Activated CD8-positive, alpha-beta memory T cell treated with anti-CD3 and anti-CD28 coated beads for 36 hours (primary cell): ENCODE measurements around the gene LRFN2. TPM values are rescaled to one million over a fixed set of nuclear protein-coding genes. Genes with fewer than 3 reads are reported as not detected.

Experiments used
- CTCF ChIA-PET: fragments of 350-600 bp; sonication (Branson Sonifier 250); formaldehyde crosslinking; loops from one replicate; lab custom pipeline; 2021; ENCODE audit warnings: antibody characterized with exemption; lab: Charles Lee
- POLR2A ChIA-PET: fragments of 350-600 bp; sonication (Branson Sonifier 250); formaldehyde crosslinking; loops from one replicate; lab custom pipeline; 2021; ENCODE audit warnings: antibody characterized with exemption; lab: Charles Lee
- total RNA-seq, 2 experiments: library from RNA; stranded (reverse); gene quantifications; one replicate each; pipeline ENCODE4 v1.2.3, GENCODE V29; 2021

LRFN2 gene
- total RNA-seq, 2 experiments from 2014 or later = not detected

GRCh38 chr6:40394381-40394780 lies 192.8 kb downstream of the LRFN2 start:
- CTCF ChIA-PET = no interaction called here
- POLR2A ChIA-PET = no interaction called here

- CTCF ChIA-PET = no interaction called here
- POLR2A ChIA-PET = no interaction called here
Observed at GRCh38 chr6:40393641-40394040, 193.5 kb downstream of the LRFN2 start.

DNA sequence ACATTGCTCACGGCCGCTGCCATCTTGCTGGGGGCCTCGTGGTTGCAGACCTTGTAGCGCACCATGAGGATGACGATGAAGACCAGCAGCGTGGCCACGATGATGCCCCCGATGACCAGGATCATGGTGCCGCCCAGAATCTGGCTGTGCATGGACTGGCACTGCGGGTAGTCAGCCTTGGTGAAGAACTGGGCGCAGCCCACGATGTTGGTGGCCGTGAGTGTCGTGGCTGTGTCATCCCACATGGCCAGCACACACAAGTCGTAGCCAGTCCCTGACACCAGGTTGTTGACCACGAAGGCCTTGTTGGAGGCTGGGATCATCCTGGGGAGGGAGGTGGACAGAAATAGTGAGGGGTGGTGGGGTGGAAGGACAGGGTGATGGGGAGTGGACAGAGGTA lies 194.6 kb downstream of the LRFN2 start:
- CTCF ChIA-PET = no interaction called here
- POLR2A ChIA-PET = no interaction called here

GRCh38 chr6:40391851-40392517 lies 195.2 kb downstream of the LRFN2 start:
- POLR2A ChIA-PET = no interaction called here
- CTCF ChIA-PET = no interaction called here

GRCh38 chr6:40391086-40391485 lies 196.1 kb downstream of the LRFN2 start:
- ChIA-PET CTCF (no interaction called here), POLR2A (no interaction called here)

DNA sequence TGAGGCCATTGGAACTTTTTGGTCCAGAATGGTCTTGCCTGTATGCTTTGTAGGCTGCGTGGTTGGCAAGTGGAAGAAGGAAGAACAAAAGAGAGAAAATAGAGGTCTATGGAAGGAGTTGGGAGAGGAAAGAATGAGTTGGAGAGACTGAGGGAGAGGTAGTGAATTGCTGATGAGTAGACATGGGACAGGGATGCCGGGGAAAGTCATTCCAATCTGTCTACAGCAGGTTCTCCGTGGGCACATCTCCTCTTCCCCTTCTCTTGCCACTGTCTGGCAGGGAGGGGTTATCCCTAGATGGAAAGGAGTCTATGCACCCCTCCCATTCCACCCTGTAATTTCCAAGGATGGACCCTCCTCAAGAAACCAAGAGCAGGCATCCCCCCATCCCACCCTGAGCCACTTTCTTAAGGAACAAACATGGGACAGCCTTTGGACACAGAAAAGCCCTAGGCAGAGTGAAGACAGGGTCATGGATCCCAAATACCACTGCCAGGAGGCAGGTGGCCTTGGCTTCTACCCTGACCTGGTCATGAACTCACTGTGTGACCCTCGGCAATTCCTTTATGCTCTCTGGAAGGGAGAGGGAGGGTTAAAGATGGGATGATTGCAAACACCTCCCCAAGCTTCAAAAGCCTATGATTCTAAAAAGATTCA lies 196.9 kb downstream of the LRFN2 start:
- POLR2A ChIA-PET = no interaction called here
- CTCF ChIA-PET = no interaction called here

DNA sequence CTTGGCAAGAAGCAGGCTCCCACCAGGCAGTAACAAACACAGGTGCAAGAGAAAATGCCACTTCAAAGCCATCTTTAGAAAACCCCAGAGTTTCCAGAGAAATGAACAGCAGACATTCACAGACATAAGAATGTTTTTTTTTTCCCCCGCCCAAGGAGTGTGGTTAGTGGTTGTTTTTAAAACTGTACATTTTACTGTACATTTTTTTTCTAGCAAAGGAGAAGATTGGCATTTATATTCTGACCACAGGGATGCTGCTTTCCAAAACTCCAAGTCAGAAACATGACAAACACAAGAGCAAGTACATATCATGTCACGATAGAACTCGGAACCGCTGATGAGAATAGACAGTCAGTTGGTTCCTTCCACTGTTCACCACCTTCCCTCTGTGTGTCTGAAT lies 197.9 kb downstream of the LRFN2 start:
- ChIA-PET POLR2A (no interaction called here), CTCF (no interaction called here)

GRCh38 chr6:40387871-40388264 lies 199.3 kb downstream of the LRFN2 start:
- ChIA-PET POLR2A (no interaction called here), CTCF (no interaction called here)

GRCh38 chr6:40387127-40387870 lies 199.9 kb downstream of the LRFN2 start:
- ChIA-PET POLR2A (no interaction called here), CTCF (no interaction called here)

DNA sequence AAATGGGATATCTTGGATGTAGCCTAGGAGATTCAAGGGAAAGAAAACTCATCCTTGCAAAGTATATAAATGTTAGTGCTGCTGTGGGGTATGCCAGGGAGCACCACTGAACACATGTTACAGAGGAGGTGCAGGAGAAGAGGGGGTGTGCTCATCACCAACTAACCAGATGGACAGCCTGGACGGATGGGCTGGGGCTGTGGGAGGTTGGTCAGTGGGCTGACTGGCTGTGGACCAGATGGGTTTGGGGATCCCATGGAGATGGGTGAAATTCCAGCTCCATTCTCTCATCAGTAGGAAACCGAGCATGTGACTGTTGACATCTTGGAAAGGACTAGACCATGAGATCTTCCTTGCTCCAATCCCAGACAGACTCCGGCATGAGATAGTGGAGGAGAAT lies 201.0 kb downstream of the LRFN2 start:
- ChIA-PET CTCF (no interaction called here), POLR2A (no interaction called here)

DNA sequence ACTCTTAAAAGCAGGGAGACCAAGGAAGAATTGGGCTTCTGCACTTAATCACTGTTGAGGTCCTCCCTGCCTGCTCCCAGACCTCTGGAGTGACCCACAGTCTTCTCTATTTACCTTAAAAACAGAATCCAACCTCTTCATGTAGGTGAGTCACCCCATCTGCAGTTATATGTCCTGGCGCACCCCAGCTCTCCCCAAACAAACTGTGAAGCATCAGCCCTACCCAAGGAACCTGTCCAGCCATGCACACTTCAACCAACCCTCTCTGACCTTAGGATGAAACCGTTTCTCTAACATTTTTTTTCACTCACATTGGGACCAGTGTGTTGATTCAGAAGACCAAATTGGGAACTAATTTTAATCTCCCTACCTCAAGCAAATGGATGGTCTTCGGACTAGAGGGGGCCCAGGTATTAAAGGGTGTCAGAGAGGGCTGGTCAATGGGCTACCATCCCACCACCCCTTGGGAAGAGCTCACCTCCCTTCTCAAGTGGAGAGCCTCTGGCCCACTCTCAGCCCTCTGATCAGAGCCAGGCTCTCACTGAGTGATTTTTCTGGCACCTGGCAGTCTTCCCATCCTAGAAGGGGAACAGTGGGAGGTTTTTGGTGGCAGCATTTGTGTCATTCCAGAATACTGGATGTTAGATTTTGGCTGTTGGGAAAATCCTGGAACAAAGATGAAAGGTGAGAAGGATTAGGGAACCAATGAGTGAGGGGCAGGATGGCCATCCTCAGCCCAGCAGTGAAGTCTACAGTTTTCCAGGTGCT lies 203.6 kb downstream of the LRFN2 start:
- ChIA-PET CTCF (no interaction called here), POLR2A (interaction anchor here (0.6 kb wide), 1 partner anchor 136 kb away, joined by 3 read pairs; no protein-coding TSS in a partner anchor)

DNA sequence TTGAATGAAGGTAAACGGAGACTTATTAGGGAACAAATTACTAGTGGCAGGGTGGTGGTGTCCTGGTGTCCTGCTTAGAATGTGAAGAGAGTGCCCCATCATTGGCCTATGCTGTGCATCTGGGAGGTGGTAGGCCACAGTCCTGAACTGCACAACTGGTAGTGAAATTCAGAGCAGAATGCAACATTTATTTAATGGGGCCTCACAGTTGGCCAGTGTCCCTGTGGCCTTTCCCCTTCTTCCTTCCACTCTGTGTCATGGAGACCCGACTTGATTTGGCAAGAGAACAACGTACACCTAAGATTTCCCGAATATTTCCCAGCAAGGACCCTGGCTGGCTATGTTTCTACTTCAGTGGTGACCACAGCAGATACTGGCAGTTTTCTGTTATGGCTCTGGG lies 206.9 kb downstream of the LRFN2 start:
- POLR2A ChIA-PET = no interaction called here
- CTCF ChIA-PET = no interaction called here

DNA sequence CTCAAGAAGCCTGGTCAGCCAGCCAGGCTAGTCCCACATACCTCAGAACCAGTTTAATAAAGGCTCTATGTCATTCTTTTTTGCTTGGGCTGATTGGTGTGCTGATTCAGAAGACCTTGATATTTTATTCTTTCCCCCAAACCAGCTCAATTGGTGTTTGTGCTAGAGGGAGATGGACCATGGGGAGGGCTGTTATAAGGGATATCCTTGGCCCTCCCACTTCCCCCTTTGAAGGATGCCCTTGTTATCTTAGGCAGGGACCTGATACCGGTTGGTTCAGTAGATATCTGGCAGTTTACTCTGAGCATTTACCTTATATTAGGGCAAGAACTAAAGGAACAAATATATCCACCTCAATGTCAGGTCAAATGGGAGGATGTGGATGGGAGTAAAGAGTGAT lies 207.4 kb downstream of the LRFN2 start:
- ChIA-PET POLR2A (no interaction called here), CTCF (no interaction called here)

DNA sequence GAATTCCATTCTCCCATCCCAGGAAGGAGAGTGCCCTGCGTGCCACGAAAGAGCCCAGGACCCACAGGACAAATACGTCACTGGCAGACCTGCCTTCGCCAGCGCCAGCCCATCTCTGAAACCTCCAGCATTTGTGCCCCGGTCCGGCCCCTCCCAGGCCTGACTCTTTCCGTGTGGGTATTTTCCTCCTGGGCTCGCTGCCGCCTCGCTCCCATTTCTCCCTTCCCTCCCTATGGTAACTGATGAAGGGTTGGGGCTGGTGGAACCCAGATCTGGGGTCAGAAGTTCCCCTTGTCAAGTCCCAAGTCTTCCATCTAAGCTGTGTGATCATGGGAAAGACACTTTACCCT lies 208.5 kb downstream of the LRFN2 start:
- ChIA-PET POLR2A (no interaction called here), CTCF (no interaction called here)

- POLR2A ChIA-PET = no interaction called here
- CTCF ChIA-PET = no interaction called here
Observed at GRCh38 chr6:40378071-40378724, 209.0 kb downstream of the LRFN2 start.

GRCh38 chr6:40377173-40377806 lies 209.9 kb downstream of the LRFN2 start:
- POLR2A ChIA-PET = no interaction called here
- CTCF ChIA-PET = no interaction called here

GRCh38 chr6:40376113-40376650 lies 211.0 kb downstream of the LRFN2 start:
- CTCF ChIA-PET = no interaction called here
- POLR2A ChIA-PET = no interaction called here

DNA sequence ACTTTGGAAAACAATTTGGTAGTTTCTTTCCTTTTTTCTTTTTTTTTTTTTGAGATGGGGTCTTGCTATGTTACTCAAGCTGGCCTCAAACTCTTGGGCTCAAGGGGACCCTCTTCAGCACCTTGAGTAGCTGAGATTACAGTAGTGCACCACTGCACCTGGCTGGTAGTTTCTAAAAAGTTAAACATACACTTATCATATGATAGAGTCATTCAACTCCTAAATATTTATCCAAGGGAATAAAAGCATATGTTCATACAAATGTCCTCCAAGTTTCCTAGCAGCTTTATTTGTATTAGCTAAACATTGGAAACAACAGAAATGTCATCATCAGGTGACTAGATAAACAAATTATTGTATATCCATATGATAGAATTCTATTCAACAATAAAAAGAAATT lies 213.9 kb downstream of the LRFN2 start:
- ChIA-PET CTCF (no interaction called here), POLR2A (no interaction called here)

DNA sequence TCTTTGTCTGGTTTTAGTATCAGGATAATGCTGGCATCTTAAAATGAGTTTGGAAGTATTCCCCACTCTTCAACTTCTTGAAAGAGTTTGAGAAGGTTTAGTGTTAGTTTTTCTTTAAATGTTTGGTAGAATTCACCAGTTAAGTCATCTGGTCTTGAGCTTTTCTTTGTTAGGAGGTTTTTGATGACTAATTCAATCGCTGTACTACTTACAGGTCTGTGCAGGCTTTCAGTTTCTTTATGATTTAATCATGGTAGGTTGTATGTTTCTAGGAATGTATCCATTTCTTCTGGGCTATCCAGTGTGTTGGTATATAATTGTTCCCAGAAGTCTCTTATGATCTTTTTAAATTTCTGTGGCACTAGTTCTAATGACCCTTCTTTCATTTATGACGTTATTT lies 215.5 kb downstream of the LRFN2 start:
- CTCF ChIA-PET = no interaction called here
- POLR2A ChIA-PET = no interaction called here
